Endodermal cell (in vitro differentiated cells): ENCODE measurements around the gene SLC35D3. TPM values are rescaled to one million over a fixed set of nuclear protein-coding genes. Genes with fewer than 3 reads are reported as not detected.

ENCODE experiments used
- DNase-seq: peaks from one replicate; pipeline ENCODE4 v3.0.0-alpha.2; 2017
- H3K27ac ChIP-seq: 2 replicates; pipeline ENCODE4 v1.5.1; 2013; ENCODE audit warnings: mild to moderate bottlenecking, low read depth, low read length, moderate library complexity
- H3K27me3 ChIP-seq: 2 replicates; pipeline ENCODE4 v1.6.1; 2013; ENCODE audit warnings: mild to moderate bottlenecking, low read length, moderate library complexity; ENCODE audit not compliant: insufficient read depth, control insufficient read depth, poor library complexity, severe bottlenecking
- H3K36me3 ChIP-seq: 2 replicates; pipeline ENCODE4 v1.7.0; 2013; ENCODE audit warnings: mild to moderate bottlenecking, low read length, moderate library complexity; ENCODE audit not compliant: control insufficient read depth, insufficient read depth
- H3K4me1 ChIP-seq: one replicate; pipeline ENCODE4 v1.7.0; 2013; ENCODE audit warnings: low read length; ENCODE audit not compliant: control insufficient read depth, insufficient read depth
- H3K4me3 ChIP-seq: 2 replicates; pipeline ENCODE4 v1.5.1; 2013; ENCODE audit warnings: mild to moderate bottlenecking, low read length, moderate library complexity
- H3K9ac ChIP-seq: 2 replicates; pipeline ENCODE4 v1.6.1; 2013; ENCODE audit warnings: mild to moderate bottlenecking, low read length, moderate library complexity; ENCODE audit not compliant: poor library complexity, severe bottlenecking; ENCODE audit errors: extremely low read depth
- H3K9me3 ChIP-seq: 2 replicates; pipeline ENCODE4 v1.6.1; 2013; ENCODE audit warnings: mild to moderate bottlenecking, low read length, moderate library complexity; ENCODE audit not compliant: control insufficient read depth
- H3K27ac Mint-ChIP-seq: 2 replicates; pipeline ENCODE4 v1.8.0; 2020; ENCODE audit warnings: mixed read lengths
- H3K27me3 Mint-ChIP-seq: 2 replicates; pipeline ENCODE4 v1.8.0; 2021; ENCODE audit warnings: mild to moderate bottlenecking, mixed read lengths; ENCODE audit not compliant: insufficient read depth
- H3K36me3 Mint-ChIP-seq: 2 replicates; pipeline ENCODE4 v1.8.0; 2020; ENCODE audit warnings: low read depth, mixed read lengths
- H3K4me1 Mint-ChIP-seq: 2 replicates; pipeline ENCODE4 v1.8.0; 2020; ENCODE audit warnings: mixed read lengths
- H3K4me3 Mint-ChIP-seq: 2 replicates; pipeline ENCODE4 v1.8.0; 2020; ENCODE audit warnings: mild to moderate bottlenecking, moderate library complexity, mixed read lengths
- H3K9me3 Mint-ChIP-seq: 2 replicates; pipeline ENCODE4 v1.8.0; 2020; ENCODE audit warnings: mild to moderate bottlenecking, mixed read lengths
- CTCF ChIP-seq: fragments of 200-600 bp; sonication (generic); conservative IDR thresholded peaks from 2 replicates; pipeline ENCODE4 v1.5.0; 2021; ENCODE audit warnings: antibody characterized with exemption, mild to moderate bottlenecking
- WGBS, 2 experiments: methylation state at CpG; one replicate each; pipeline versions ENCODE4 v1.1.5 to v1.1.7; 2013; ENCODE audit warnings: missing lambda C conversion rate in 2 of 2, mixed read lengths in 1 of 2; ENCODE audit not compliant: insufficient coverage in 1 of 2, insufficient read length in 1 of 2; 5-methylcytosine and 5-hydroxymethylcytosine counted together
- total RNA-seq, 2 donors: library from RNA; stranded (reverse); fragmentation: NEBNext Ultra II Directional in 1 of 2; extraction: Animal tissue kit (Norgen Biotek cat#: 25700) in 1 of 2; gene quantifications; 2 replicates in 1 of 2; 3 replicates in 1 of 2; pipeline ENCODE4 v1.2.1, GENCODE V29; 2021

SLC35D3 gene
- total RNA-seq, 2 donors from 2014 or later: 0.44 TPM; not detected in 1

DNA sequence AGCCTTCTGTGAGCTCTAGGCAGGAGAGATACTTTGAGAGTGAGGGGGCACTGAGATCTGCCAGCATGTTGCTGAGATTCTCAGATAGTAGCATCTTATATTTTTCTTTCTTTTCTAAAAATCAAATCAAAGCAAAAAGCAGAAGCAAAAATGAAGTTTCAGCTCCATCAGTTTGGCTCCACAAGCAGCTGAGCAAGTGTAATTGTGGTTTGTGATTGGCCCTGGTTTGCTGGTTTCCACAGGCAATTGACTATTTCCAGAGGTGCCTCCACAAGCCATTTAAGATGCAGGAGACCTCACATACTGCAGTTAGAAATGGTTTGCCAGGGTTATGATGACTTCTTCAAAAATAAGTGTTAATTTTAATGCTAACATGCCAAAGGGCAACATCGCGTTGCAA is 4.3 kb downstream of the SLC35D3 start:
- H3K27me3 ChIP-seq: peaks cover 38% of the 10 kb centered on the region
- no peaks in the 10 kb centered on the region for H3K36me3 ChIP-seq
- no peaks in the 10 kb centered on the region for H3K36me3 Mint-ChIP-seq
- DNase-seq: no peak
- H3K9me3 ChIP-seq: no peaks in the 10 kb centered on the region
- H3K27me3 Mint-ChIP-seq: peaks cover 48% of the 10 kb centered on the region
- H3K4me1 Mint-ChIP-seq: no peaks in the 10 kb centered on the region
- H3K27ac ChIP-seq: no peak overlapping the region
- H3K4me3 ChIP-seq: no peak overlapping the region
- H3K9me3 Mint-ChIP-seq: no peaks in the 10 kb centered on the region
- H3K4me1 ChIP-seq: no peaks in the 10 kb centered on the region
- no peak for TF ChIP-seq CTCF
- H3K9ac ChIP-seq: no peak overlapping the region
- WGBS, 2 experiments: 95 to 100% methylated on average over 2 of the region's 2 CpGs
- H3K27ac Mint-ChIP-seq: no peak overlapping the region
- H3K4me3 Mint-ChIP-seq: no peak overlapping the region

- H3K4me3 Mint-ChIP-seq: no peak overlapping the region
- no peaks in the 10 kb centered on the region for H3K36me3 Mint-ChIP-seq
- H3K36me3 ChIP-seq: no peaks in the 10 kb centered on the region
- H3K4me1 ChIP-seq: no peaks in the 10 kb centered on the region
- H3K9me3 ChIP-seq: no peaks in the 10 kb centered on the region
- H3K9ac ChIP-seq: no peak overlapping the region
- no peak overlapping the region for H3K4me3 ChIP-seq
- H3K27me3 ChIP-seq: peaks cover 29% of the 10 kb centered on the region
- H3K9me3 Mint-ChIP-seq: no peaks in the 10 kb centered on the region
- peak; percentile 75 for TF ChIP-seq CTCF
- DNase-seq: peak; percentile 79
- H3K27me3 Mint-ChIP-seq: peaks cover 41% of the 10 kb centered on the region
- H3K4me1 Mint-ChIP-seq: peaks cover under 1% of the 10 kb centered on the region
- no peak overlapping the region for H3K27ac Mint-ChIP-seq
- WGBS, 2 experiments: 65 to 71% methylated on average over 3 of the region's 3 CpGs
- H3K27ac ChIP-seq: no peak overlapping the region
Observed at GRCh38 chr6:136927292-136927691, 5.2 kb downstream of the SLC35D3 start.

GRCh38 chr6:136930528-136930927 is 8.4 kb downstream of the SLC35D3 start:
- H3K36me3 Mint-ChIP-seq: no peaks in the 10 kb centered on the region
- H3K27ac Mint-ChIP-seq: no peak overlapping the region
- H3K36me3 ChIP-seq: no peaks in the 10 kb centered on the region
- H3K4me3 ChIP-seq: no peak overlapping the region
- H3K4me1 Mint-ChIP-seq: peaks cover 2% of the 10 kb centered on the region
- H3K4me1 ChIP-seq: no peaks in the 10 kb centered on the region
- H3K4me3 Mint-ChIP-seq: no peak overlapping the region
- TF ChIP-seq CTCF: no peak
- no peak overlapping the region for H3K9ac ChIP-seq
- H3K9me3 Mint-ChIP-seq: no peaks in the 10 kb centered on the region
- H3K27ac ChIP-seq: no peak overlapping the region
- no peaks in the 10 kb centered on the region for H3K27me3 ChIP-seq
- DNase-seq: no peak
- WGBS, 2 experiments: 93 to 94% methylated on average over 4 of the region's 4 CpGs
- peaks cover 12% of the 10 kb centered on the region for H3K27me3 Mint-ChIP-seq
- no peaks in the 10 kb centered on the region for H3K9me3 ChIP-seq
